Inflammatory macrophage treated with lipopolysaccharide for 4 hours (primary cell): ENCODE measurements around the gene CASD1.
A peak's percentile ranks its signal among the peaks of the same experiment; 100 is the strongest.

Experiments
- DNase-seq: peaks from one replicate; pipeline ENCODE4 v3.0.0-alpha.2; 2020

The CASD1 gene

GRCh38 chr7:94590526-94591162, 81.0 kb downstream of the CASD1 start:
- peak; percentile 4 for DNase-seq

GRCh38 chr7:94591176-94591575, 81.6 kb downstream of the CASD1 start:
- no peak for DNase-seq

- no peak for DNase-seq
Observed at GRCh38 chr7:94594882-94595281, 85.3 kb downstream of the CASD1 start.

- no peak for DNase-seq
Observed at GRCh38 chr7:94595717-94596116, 86.1 kb downstream of the CASD1 start.

GRCh38 chr7:94600267-94600666, 90.7 kb downstream of the CASD1 start:
- DNase-seq: no peak

GRCh38 chr7:94602181-94602580, 92.6 kb downstream of the CASD1 start:
- DNase-seq: no peak

- DNase-seq: no peak
Observed at GRCh38 chr7:94605031-94605430, 95.4 kb downstream of the CASD1 start.
